HEK293 (cell line): ENCODE measurements around the gene HNRNPM.

Source experiments
- BCL11A ChIP-seq: fragments of 450-650 bp; formaldehyde crosslinking; IDR thresholded peaks from 2 replicates; pipeline ENCODE4 v1.5.1; 2016; ENCODE audit warnings: low read depth, missing biosample characterization, missing genetic modification characterization
- ZBTB7A ChIP-seq: fragments of 450-650 bp; formaldehyde crosslinking; IDR thresholded peaks from 2 replicates; pipeline ENCODE4 v1.5.1; 2016; ENCODE audit warnings: low read depth, missing biosample characterization, missing genetic modification characterization
- ZBTB8A ChIP-seq: fragments of 450-650 bp; formaldehyde crosslinking; IDR thresholded peaks from 2 replicates; pipeline ENCODE4 v1.5.1; 2016; ENCODE audit warnings: missing biosample characterization, missing genetic modification characterization
- ZFP41 ChIP-seq: fragments of 450-650 bp; formaldehyde crosslinking; IDR thresholded peaks from 2 replicates; pipeline ENCODE4 v1.5.1; 2016; ENCODE audit warnings: missing biosample characterization, missing genetic modification characterization, borderline replicate concordance
- ZNF274 ChIP-seq, 2 experiments: fragments of 200-500 bp in 1 of 2; fragments of 450-650 bp in 1 of 2; sonication (Bioruptor generic) in 1 of 2; formaldehyde crosslinking in 1 of 2; IDR thresholded peaks; 2 replicates each; pipeline versions ENCODE4 v1.5.1 to v1.6.1; 2014 to 2016; ENCODE audit warnings: borderline replicate concordance in 1 of 2, inconsistent platforms in 1 of 2, low read length in 1 of 2, missing biosample characterization in 1 of 2, missing genetic modification characterization in 1 of 2
- ZNF501 ChIP-seq: fragments of 450-650 bp; formaldehyde crosslinking; IDR thresholded peaks from 2 replicates; pipeline ENCODE4 v1.5.1; 2016; ENCODE audit warnings: missing biosample characterization, missing genetic modification characterization
- ZNF747 ChIP-seq: fragments of 450-650 bp; formaldehyde crosslinking; IDR thresholded peaks from 2 replicates; pipeline ENCODE4 v1.5.1; 2016; ENCODE audit warnings: missing biosample characterization, missing genetic modification characterization
- ZNF777 ChIP-seq: fragments of 450-650 bp; formaldehyde crosslinking; IDR thresholded peaks from 2 replicates; pipeline ENCODE4 v1.5.1; 2017; ENCODE audit warnings: missing biosample characterization, missing genetic modification characterization, borderline replicate concordance
- TF ChIP-seq, protein P1 (sequence below): fragments of 450-650 bp; IDR thresholded peaks from 2 replicates; pipeline ENCODE4 v1.5.1; 2018; ENCODE audit warnings: missing biosample characterization, missing genetic modification characterization

DNA sequence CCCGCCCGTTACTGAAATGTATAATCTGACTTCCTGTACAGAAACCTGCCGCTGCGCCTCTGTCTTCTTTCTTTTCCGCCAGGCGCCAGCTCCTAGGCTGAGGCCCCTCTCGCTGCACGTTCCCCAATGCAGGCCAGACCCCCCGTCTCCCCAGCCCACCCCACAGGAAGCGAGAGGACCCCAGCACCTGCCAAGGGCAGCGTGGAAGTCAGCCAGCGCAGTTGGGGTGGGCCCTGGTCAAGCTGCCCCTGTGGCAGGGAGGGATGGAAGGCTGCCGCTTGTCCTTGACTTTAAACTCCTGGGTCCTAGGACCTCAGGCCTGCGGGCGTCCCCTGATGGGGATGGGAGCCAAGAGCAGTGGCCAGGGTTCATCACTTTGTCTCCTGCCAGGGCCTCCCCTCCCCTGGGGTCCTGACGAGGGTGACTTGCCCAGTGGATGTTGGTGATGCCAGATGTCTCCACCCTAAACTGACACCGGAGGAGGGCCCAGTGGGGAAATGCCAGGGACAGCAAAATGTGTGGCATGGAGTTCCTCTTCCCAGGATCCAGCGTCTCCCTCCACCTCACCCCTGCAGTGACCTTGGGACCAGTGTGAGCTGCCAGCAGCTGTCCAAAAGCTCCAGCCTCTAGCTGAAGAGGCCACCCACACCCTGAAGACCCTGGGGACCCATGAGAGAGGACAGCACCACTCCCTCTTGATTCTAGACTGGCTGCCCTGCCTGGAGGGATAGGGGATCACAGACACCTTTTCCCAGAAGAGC lies 40.2 kb upstream of the HNRNPM start:
- no peak for TF ChIP-seq ZBTB7A (tag by site-specific recombination)
- TF ChIP-seq ZFP41, result no peak
- TF ChIP-seq, protein P1, sequence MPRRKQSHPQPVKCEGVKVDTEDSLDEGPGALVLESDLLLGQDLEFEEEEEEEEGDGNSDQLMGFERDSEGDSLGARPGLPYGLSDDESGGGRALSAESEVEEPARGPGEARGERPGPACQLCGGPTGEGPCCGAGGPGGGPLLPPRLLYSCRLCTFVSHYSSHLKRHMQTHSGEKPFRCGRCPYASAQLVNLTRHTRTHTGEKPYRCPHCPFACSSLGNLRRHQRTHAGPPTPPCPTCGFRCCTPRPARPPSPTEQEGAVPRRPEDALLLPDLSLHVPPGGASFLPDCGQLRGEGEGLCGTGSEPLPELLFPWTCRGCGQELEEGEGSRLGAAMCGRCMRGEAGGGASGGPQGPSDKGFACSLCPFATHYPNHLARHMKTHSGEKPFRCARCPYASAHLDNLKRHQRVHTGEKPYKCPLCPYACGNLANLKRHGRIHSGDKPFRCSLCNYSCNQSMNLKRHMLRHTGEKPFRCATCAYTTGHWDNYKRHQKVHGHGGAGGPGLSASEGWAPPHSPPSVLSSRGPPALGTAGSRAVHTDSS (tag by site-specific recombination), result no peak
- no peak for TF ChIP-seq ZNF501 (tag by site-specific recombination)
- no peak for TF ChIP-seq ZBTB8A (tag by site-specific recombination)
- no peak for TF ChIP-seq ZNF777 (tag by site-specific recombination)
- no peak for TF ChIP-seq BCL11A (tag by site-specific recombination)
- no peak for TF ChIP-seq ZNF274 (IDR thresholded peaks at IDR 0.05; ENCODE audit: low read length)
- no peak for TF ChIP-seq ZNF274 (tag by site-specific recombination; IDR thresholded peaks at IDR 0.05; ENCODE audit: borderline replicate concordance)
- no peak for TF ChIP-seq ZNF747
